Cardiac muscle cell (in vitro differentiated cells and primary cell): ENCODE data around the gene IGF2. TPM values are rescaled to one million over a fixed set of nuclear protein-coding genes. Genes with fewer than 3 reads are reported as not detected.

Source experiments
- DNase-seq, 2 donors: peaks; one replicate each; pipeline versions ENCODE4 v3.0.0 to v3.0.0-alpha.2; 2010 to 2017; ENCODE audit warnings: low read depth in 1 of 2, low spot score in 1 of 2
- H3K27ac ChIP-seq: fragments of 200-600 bp; sonication (generic); 2 replicates; pipeline ENCODE4 v1.5.1; 2016
- H3K27me3 ChIP-seq: fragments of 200-600 bp; sonication (generic); 2 replicates; pipeline ENCODE4 v1.6.0; 2016; ENCODE audit warnings: control low read depth
- H3K36me3 ChIP-seq: fragments of 200-600 bp; sonication (generic); 2 replicates; pipeline ENCODE4 v1.5.1; 2016; ENCODE audit warnings: control low read depth
- H3K4me1 ChIP-seq: fragments of 200-600 bp; sonication (generic); 2 replicates; pipeline ENCODE4 v1.8.1; 2017; ENCODE audit warnings: low read depth, mild to moderate bottlenecking, mixed run types
- H3K4me3 ChIP-seq: fragments of 200-600 bp; sonication (generic); 2 replicates; pipeline ENCODE4 v1.5.1; 2016; ENCODE audit warnings: mild to moderate bottlenecking
- H3K9me3 ChIP-seq: fragments of 200-600 bp; sonication (generic); 2 replicates; pipeline ENCODE4 v1.5.1; 2017; ENCODE audit warnings: low read depth, mild to moderate bottlenecking, control low read depth
- polyA plus RNA-seq: library from polyadenylated mRNA; unstranded; fragments of >200 nt; fragmentation: Nextera tagmentation; extraction: Ambion mirVana; gene quantifications from 2 replicates; pipeline ENCODE4 v1.2.1, GENCODE V29; 2016
- total RNA-seq: library from RNA; depleted of rRNA; stranded (reverse); fragments of >200 nt; gene quantifications from 2 replicates; pipeline ENCODE4 v1.2.3, GENCODE V29; 2016
- TF ChIP-seq, protein P1 (sequence below): IDR thresholded peaks from 2 replicates; pipeline ENCODE4 v1.5.1; 2012; ENCODE audit warnings: low read depth, mild to moderate bottlenecking, low read length

Gene IGF2
- total and polyA plus RNA-seq, 2 experiments from 2014 or later = 91.4 to 155 TPM

- H3K27ac ChIP-seq = no peak overlapping the region
- no peak for DNase-seq
These were observed 46.7 kb downstream of the IGF2 start for GRCh38 chr11:2092464-2092910.

GRCh38 chr11:2091786-2092463 lies 47.3 kb downstream of the IGF2 start:
- no peak for DNase-seq
- Histone ChIP-seq H3K27ac (no peak overlapping the region), H3K27me3 (no peaks in the 10 kb centered on the region), H3K4me3 (no peak overlapping the region), H3K9me3 (no peaks in the 10 kb centered on the region), H3K36me3 (no peaks in the 10 kb centered on the region), H3K4me1 (no peaks in the 10 kb centered on the region)
- TF ChIP-seq, protein P1, sequence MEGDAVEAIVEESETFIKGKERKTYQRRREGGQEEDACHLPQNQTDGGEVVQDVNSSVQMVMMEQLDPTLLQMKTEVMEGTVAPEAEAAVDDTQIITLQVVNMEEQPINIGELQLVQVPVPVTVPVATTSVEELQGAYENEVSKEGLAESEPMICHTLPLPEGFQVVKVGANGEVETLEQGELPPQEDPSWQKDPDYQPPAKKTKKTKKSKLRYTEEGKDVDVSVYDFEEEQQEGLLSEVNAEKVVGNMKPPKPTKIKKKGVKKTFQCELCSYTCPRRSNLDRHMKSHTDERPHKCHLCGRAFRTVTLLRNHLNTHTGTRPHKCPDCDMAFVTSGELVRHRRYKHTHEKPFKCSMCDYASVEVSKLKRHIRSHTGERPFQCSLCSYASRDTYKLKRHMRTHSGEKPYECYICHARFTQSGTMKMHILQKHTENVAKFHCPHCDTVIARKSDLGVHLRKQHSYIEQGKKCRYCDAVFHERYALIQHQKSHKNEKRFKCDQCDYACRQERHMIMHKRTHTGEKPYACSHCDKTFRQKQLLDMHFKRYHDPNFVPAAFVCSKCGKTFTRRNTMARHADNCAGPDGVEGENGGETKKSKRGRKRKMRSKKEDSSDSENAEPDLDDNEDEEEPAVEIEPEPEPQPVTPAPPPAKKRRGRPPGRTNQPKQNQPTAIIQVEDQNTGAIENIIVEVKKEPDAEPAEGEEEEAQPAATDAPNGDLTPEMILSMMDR = no peak

More at GRCh38 chr11:2092464-2092910, 46.7 kb downstream of the IGF2 start:
- Histone ChIP-seq H3K36me3 (no peaks in the 10 kb centered on the region), H3K4me1 (no peaks in the 10 kb centered on the region), H3K27me3 (no peaks in the 10 kb centered on the region), H3K4me3 (no peak overlapping the region), H3K9me3 (no peaks in the 10 kb centered on the region)
- TF ChIP-seq, protein P1 = no peak

- no peak for DNase-seq
- no peaks in the 10 kb centered on the region for H3K9me3 ChIP-seq
- TF ChIP-seq, protein P1 = no peak
- H3K4me1 ChIP-seq = no peaks in the 10 kb centered on the region
- H3K27ac ChIP-seq = no peak overlapping the region
- H3K27me3 ChIP-seq = no peaks in the 10 kb centered on the region
- no peak overlapping the region for H3K4me3 ChIP-seq
- no peaks in the 10 kb centered on the region for H3K36me3 ChIP-seq
These were observed 48.0 kb downstream of the IGF2 start for GRCh38 chr11:2091112-2091746.

DNA sequence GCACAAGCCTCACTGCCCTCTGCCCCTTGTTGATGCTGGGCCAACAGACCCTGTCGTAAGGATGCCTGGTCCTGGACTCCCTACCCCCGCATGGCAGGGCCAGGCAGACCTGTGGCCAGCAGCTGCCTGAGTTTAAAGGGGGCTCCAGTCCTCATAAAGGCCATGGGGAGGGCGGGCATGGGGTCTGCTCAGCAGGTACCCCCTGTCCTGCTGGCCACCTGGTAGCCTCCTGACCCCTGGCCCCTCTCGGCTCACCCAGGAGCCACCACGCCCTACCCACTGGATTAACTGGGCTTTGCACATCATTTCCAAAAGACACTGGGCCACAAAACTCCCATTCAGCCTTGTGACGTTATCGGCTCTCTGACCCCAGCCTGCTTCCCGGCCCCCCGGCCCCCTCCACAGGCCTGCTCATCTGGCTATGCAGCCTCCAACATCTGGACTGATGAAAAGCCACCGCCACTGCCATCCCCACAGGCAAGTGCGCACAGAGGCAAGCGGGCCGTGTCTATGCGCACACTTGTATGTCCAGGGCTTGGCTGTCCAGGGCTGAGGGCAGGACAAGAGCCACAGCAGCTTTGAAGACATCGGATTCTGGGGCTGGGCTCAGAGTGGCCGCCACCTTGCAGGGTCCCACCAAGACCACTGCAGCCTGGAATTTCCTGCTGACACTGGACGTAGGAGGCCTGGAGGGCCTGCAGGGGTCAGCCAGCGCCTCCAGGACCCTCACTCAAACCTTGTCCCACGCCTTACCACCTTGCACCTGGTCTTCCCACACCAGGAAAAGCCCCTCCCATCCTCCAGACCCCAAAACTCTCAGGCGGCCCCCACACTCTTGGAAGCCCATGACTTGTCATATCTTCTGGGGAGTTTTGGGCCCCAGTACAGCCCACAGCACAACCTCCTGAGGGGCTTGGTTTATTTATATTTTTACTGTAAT lies 48.7 kb downstream of the IGF2 start:
- no peak for DNase-seq
- Histone ChIP-seq H3K27me3 (no peaks in the 10 kb centered on the region), H3K36me3 (no peaks in the 10 kb centered on the region), H3K4me3 (no peak overlapping the region), H3K27ac (no peak overlapping the region), H3K4me1 (no peaks in the 10 kb centered on the region), H3K9me3 (no peaks in the 10 kb centered on the region)
- TF ChIP-seq, protein P1 = no peak

DNA sequence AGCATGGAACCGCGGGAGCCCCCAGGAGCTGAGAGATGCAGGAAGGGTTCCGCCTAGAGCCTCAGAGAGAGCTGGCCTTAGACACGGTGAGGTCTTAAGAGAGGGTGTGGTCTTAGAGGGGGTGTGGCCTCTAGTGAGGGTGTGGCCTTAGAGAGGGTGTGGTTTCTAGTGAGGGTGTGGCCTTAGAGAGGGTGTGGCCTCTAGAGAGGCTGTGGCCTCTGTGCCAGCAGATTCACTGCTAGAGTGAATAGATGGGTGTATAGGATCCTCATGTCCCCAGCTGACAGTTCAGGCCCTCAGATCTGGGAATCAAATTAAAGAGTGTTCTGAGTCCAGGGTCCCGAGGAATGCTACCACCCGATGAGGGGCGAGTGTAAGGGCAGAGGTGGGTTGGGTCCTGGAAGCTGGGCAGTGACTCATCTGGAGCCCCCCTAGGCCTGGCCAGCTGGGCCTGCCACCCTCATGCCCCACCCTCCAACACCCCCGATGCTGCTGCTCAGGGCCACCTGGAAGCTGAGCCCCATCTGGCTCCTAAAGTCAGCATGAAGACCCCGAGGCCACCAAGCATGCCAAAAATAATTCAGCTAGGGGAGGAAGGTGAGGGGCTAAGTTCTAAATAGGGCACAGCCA lies 49.5 kb downstream of the IGF2 start:
- DNase-seq = peak in 1 of 2 donors; percentile 28
- TF ChIP-seq, protein P1 = no peak
- H3K36me3 ChIP-seq = no peaks in the 10 kb centered on the region
- no peak overlapping the region for H3K4me3 ChIP-seq
- H3K27me3 ChIP-seq = no peaks in the 10 kb centered on the region
- H3K4me1 ChIP-seq = no peaks in the 10 kb centered on the region
- no peak overlapping the region for H3K27ac ChIP-seq
- no peaks in the 10 kb centered on the region for H3K9me3 ChIP-seq
